Neutrophil (primary cell): ENCODE results near the gene DSCAM.

Experiments used
- H3K27ac ChIP-seq: fragments of 200-600 bp; sonication (generic); 2 replicates; pipeline ENCODE4 v1.5.1; 2016; ENCODE audit warnings: mild to moderate bottlenecking, moderate library complexity
- H3K27me3 ChIP-seq: fragments of 200-600 bp; sonication (generic); 2 replicates; pipeline ENCODE4 v1.6.0; 2016; ENCODE audit warnings: mild to moderate bottlenecking
- H3K36me3 ChIP-seq: fragments of 200-600 bp; sonication (generic); 2 replicates; pipeline ENCODE4 v1.5.1; 2017
- H3K4me1 ChIP-seq, 2 experiments: fragments of 200-600 bp in 1 of 2; sonication (generic) in 1 of 2; 1 replicate in 1 of 2; 2 replicates in 1 of 2; pipeline versions ENCODE4 v1.5.1 to v1.6.1; 2013 to 2016; ENCODE audit warnings: low read depth in 1 of 2, low read length in 1 of 2, mild to moderate bottlenecking in 1 of 2, moderate library complexity in 1 of 2; ENCODE audit not compliant: control insufficient read depth in 1 of 2, insufficient read depth in 1 of 2
- H3K4me3 ChIP-seq, 2 experiments: fragments of 200-600 bp in 1 of 2; sonication (generic) in 1 of 2; 1 replicate in 1 of 2; 2 replicates in 1 of 2; pipeline ENCODE4 v1.5.1; 2013 to 2016; ENCODE audit warnings: low read depth in 1 of 2, low read length in 1 of 2, mild to moderate bottlenecking in 1 of 2, moderate library complexity in 1 of 2
- H3K9me3 ChIP-seq: fragments of 200-600 bp; sonication (generic); 2 replicates; pipeline ENCODE4 v1.5.1; 2016
- CTCF ChIP-seq: fragments of 200-600 bp; sonication (generic); IDR thresholded peaks from 2 replicates; pipeline ENCODE4 v1.5.1; 2016; ENCODE audit warnings: antibody characterized with exemption

The DSCAM gene

DNA sequence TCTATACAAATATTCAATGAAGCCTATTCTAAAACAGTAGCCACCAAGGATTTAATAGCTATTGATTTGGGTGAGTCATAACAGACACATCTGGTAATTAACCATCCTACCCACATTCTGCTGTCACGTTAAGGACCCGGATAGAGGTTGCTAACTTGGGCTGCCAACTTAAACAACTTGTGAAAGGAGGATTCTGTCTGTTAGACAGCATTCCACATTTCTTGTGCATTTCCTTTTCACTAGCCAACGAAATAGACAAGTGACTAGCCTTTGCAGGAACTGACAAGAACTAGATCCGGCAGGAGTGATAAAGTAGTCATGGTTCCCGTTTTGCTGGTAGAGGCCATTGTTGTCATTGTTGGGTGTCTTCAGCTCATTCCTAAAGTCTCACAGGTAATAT is 9.5 kb downstream of the DSCAM start:
- Histone ChIP-seq H3K27me3 (peaks cover 34% of the 10 kb centered on the region), H3K36me3 (no peaks in the 10 kb centered on the region), H3K4me3 (no peak overlapping the region), H3K27ac (no peak overlapping the region), H3K9me3 (no peaks in the 10 kb centered on the region), H3K4me1 (no peaks in the 10 kb centered on the region)
- no peak for TF ChIP-seq CTCF

DNA sequence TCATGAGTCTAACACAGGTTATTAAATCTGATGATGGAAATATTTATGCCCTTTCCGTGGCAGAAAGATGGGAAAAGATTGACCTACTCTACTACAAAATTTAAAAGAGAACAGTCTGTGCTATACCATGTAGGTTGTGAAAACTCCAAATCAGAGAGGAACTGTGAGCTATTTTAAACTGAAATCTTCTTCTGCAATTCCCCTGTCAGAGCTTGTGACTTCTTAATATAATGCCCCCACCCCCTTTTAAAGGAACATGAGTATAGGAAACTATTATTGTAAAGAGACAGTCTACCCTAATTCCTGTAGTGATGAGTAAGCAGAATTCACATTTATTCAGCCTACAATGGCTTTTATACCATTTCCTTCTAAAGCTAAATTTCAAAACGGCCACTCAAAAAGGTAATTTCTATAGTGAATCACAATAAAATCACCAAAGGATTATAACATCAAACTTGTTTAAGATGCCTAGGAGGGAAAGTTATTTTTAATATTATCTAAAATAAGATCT is 11.7 kb downstream of the DSCAM start:
- peaks cover 12% of the 10 kb centered on the region for H3K27me3 ChIP-seq
- no peaks in the 10 kb centered on the region for H3K4me1 ChIP-seq
- no peaks in the 10 kb centered on the region for H3K36me3 ChIP-seq
- H3K27ac ChIP-seq, result no peak overlapping the region
- no peak overlapping the region for H3K4me3 ChIP-seq
- no peaks in the 10 kb centered on the region for H3K9me3 ChIP-seq
- no peak for TF ChIP-seq CTCF

DNA sequence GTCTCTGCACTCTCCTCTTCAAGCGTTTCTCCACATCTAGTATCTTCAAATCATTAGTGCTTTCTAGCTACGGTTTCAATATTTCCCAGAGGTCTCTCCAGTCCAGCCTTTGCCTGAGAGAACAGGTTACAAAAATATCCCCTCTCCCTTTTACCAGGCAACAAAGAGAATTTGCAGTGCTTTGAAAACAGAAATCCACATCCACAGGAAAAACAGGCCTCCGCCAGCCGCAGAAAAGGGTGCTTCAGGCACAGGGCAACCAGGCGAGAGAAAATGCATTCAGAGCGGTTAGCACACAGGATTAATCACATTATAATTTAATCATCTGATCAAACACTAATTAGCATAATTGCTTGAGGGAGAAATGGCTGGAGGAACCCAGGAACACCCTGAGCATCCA is 13.8 kb downstream of the DSCAM start:
- Histone ChIP-seq H3K27ac (no peak overlapping the region), H3K4me3 (no peak overlapping the region), H3K4me1 (no peaks in the 10 kb centered on the region), H3K9me3 (no peaks in the 10 kb centered on the region), H3K27me3 (no peaks in the 10 kb centered on the region), H3K36me3 (no peaks in the 10 kb centered on the region)
- TF ChIP-seq CTCF, result no peak

DNA sequence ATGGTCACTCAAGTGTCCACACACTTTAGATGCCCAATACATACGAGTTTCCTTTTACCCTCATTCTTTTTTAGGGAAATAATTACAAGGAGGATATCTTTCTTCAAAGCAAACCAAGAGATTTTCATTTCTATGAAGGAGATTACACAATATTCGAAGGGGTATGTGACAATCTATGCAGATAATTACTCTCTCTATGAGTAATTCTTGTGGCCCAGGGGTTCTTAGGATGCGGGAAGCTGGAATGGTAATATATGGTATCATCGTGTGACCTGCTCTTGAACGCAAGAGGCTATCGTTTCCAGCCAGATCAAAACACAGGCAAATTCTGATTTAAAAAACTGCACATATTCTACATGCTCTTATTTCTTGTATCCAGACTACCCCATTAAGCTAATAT is 14.6 kb downstream of the DSCAM start:
- no peak for TF ChIP-seq CTCF
- Histone ChIP-seq H3K4me3 (no peak overlapping the region), H3K4me1 (no peaks in the 10 kb centered on the region), H3K27ac (no peak overlapping the region), H3K36me3 (no peaks in the 10 kb centered on the region), H3K9me3 (no peaks in the 10 kb centered on the region), H3K27me3 (no peaks in the 10 kb centered on the region)

GRCh38 chr21:40830836-40831235 is 16.1 kb downstream of the DSCAM start:
- Histone ChIP-seq H3K27me3 (no peaks in the 10 kb centered on the region), H3K27ac (no peak overlapping the region), H3K4me1 (no peaks in the 10 kb centered on the region), H3K36me3 (no peaks in the 10 kb centered on the region), H3K4me3 (no peak overlapping the region), H3K9me3 (no peaks in the 10 kb centered on the region)
- TF ChIP-seq CTCF, result no peak

GRCh38 chr21:40829791-40830190 is 17.2 kb downstream of the DSCAM start:
- no peaks in the 10 kb centered on the region for H3K4me1 ChIP-seq
- H3K27me3 ChIP-seq, result no peaks in the 10 kb centered on the region
- no peaks in the 10 kb centered on the region for H3K9me3 ChIP-seq
- no peak overlapping the region for H3K4me3 ChIP-seq
- TF ChIP-seq CTCF, result no peak
- no peak overlapping the region for H3K27ac ChIP-seq
- H3K36me3 ChIP-seq, result no peaks in the 10 kb centered on the region
